ENCODE measurements around the gene DYNLT3.

Gene DYNLT3, protein sequence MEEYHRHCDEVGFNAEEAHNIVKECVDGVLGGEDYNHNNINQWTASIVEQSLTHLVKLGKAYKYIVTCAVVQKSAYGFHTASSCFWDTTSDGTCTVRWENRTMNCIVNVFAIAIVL

DNA sequence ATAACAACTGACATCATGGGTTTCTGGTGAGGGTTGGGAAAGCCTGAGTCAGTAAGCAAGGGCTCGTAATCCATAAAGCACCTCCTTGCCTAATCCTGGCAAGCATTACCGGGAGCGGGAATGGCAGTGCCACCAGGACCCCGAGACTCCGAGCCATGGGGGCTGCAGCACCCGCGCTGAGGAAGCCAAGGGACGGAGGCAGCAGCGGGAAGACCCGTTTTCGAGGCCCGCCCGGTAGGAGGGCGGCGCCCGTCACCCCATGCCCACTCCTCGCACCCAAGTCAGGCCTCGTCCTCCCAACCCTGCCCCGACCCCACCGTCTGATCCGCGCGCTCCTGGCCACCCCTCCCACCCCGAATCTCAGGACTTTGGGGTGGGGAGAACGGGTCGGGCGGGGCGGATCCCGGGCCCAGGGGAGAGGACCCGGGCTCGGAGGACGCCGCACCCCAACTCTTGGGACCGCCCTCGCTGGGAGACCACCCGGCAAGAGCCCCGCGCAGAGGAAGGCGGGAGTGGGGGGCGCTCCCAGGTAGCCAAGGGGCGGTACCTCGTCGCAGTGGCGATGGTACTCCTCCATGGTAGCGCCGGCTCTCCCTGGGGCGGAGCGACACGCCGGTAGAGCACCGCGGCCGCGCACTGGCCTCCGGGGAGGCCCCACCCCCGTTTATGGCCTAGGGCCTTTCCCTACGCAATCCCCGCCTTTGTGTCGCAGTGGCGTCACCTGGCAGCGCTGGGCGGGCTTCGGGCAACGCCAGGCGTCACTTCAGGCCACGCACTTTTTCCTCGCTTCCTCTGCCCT lies at the start of gene DYNLT3:
DYNLT3 (minus strand) TSS at position 638 of the 799 bp plus-strand sequence; CDS start at position 577, 61 bp downstream.
- H3K36me3 Mint-ChIP-seq (ENCODE audit: insufficient read depth): peaks cover 4% of the 10 kb centered on the region
- no peaks in the 10 kb centered on the region for H3K9me3 Mint-ChIP-seq
- peak; percentile 39 to 65 for DNase-seq (ENCODE audit: low spot score in 2 of 2)
- H3K4me1 Mint-ChIP-seq: peaks cover 20% of the 10 kb centered on the region
- ATAC-seq (replicated peaks; ENCODE audit: extremely low read depth, poor library complexity, severe bottlenecking): peak; percentile 96
- H3K4me3 Mint-ChIP-seq: peak within 1 kb of the TSS; percentile 76
- no peaks in the 10 kb centered on the region for H3K27me3 Mint-ChIP-seq
- H3K27ac Mint-ChIP-seq (ENCODE audit: low read depth): peak within 1 kb of the TSS; percentile 87

DNA sequence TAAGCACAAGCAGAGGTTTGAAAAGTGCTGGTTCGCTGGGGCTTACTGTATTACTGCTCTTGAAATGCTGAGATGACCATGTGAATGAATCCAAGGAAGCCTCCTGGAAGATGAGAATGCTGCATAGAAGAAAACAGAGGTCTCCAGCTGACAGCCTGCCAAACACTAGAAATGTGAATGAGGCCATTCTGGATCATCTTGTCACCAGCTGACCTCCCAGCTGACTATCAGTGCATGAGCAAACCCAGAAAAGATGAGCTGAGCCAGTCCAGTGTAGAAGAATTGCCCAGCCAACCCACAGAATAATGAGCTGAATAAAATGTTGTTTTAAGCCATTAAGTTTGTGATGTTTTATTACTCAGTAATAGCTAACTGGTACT lies 49.1 kb upstream of the DYNLT3 start:
- Mint-ChIP-seq H3K27me3 (peaks cover 25% of the 10 kb centered on the region), H3K9me3 (no peaks in the 10 kb centered on the region), H3K27ac (ENCODE audit: low read depth) (no peak overlapping the region), H3K4me1 (no peaks in the 10 kb centered on the region), H3K36me3 (ENCODE audit: insufficient read depth) (no peaks in the 10 kb centered on the region), H3K4me3 (no peak overlapping the region)
- ATAC-seq (replicated peaks; ENCODE audit: extremely low read depth, poor library complexity, severe bottlenecking) (no peak), DNase-seq (ENCODE audit: low spot score in 2 of 2) (no peak)

DNA sequence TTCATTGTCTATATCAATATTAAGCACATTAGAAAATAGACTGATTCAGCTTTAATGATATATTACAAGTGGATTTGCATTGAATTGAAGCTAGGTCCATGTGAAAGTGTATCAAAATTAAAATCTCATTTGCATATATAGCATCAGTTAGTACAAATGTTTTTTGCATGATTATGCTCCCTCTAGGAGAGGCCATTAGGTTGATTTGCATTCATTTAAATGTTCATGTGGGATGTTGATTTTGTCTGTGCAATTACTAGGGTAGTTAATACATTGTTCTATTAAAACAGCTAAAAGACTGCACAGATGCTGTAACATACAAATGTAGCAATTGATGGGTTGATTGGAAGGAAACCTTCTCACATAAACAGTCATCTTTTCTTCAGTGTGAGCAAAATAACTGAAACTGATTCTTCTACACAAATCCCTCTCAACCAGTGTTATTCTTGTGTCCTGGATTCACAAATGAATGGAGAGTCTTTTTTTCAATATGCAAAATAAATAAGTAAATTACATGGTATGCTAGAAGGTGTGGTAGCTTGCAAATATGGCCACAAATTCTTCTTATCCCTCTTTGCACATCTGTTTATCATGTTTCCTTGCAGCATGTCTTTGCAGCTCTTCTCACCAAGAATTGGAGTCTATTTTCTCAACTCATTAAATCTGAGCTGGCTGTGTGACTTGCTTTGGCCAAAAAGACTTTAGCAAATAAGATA lies 48.6 kb upstream of the DYNLT3 start:
- Mint-ChIP-seq H3K4me3 (no peak overlapping the region), H3K27ac (ENCODE audit: low read depth) (no peak overlapping the region)

DNA sequence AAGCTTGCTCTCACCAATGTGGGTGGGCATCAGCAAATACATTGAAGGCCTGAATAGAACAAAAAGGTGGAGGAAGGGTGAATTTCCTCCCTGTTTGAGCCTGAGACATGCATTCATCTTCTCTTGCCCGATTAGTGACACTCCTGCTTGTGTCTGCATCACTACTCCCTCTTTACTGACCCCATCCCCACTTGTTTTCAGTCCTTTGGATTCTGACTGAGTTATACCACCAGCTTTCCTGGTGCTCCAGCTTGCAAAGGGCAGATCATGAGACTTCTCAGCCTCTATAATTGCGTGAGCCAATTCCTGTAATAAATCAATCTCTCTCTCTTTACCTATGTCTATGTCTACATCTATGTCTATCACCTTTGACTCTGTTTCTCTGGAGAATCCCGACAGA lies 47.4 kb upstream of the DYNLT3 start:
- peaks cover 2% of the 10 kb centered on the region for H3K36me3 Mint-ChIP-seq (ENCODE audit: insufficient read depth)
- H3K27me3 Mint-ChIP-seq: peaks cover 25% of the 10 kb centered on the region
- no peak for DNase-seq (ENCODE audit: low spot score in 2 of 2)
- H3K27ac Mint-ChIP-seq (ENCODE audit: low read depth): no peak overlapping the region
- H3K4me1 Mint-ChIP-seq: no peaks in the 10 kb centered on the region
- no peaks in the 10 kb centered on the region for H3K9me3 Mint-ChIP-seq
- ATAC-seq (replicated peaks; ENCODE audit: extremely low read depth, poor library complexity, severe bottlenecking): no peak
- no peak overlapping the region for H3K4me3 Mint-ChIP-seq

More for the DNA sequence above, 48.6 kb upstream of the DYNLT3 start:
- Mint-ChIP-seq H3K36me3 (ENCODE audit: insufficient read depth) (peaks cover 2% of the 10 kb centered on the region), H3K4me1 (no peaks in the 10 kb centered on the region), H3K9me3 (no peaks in the 10 kb centered on the region), H3K27me3 (peaks cover 25% of the 10 kb centered on the region)
- no peak for DNase-seq (ENCODE audit: low spot score in 2 of 2)
- ATAC-seq (replicated peaks; ENCODE audit: extremely low read depth, poor library complexity, severe bottlenecking): no peak

DNA sequence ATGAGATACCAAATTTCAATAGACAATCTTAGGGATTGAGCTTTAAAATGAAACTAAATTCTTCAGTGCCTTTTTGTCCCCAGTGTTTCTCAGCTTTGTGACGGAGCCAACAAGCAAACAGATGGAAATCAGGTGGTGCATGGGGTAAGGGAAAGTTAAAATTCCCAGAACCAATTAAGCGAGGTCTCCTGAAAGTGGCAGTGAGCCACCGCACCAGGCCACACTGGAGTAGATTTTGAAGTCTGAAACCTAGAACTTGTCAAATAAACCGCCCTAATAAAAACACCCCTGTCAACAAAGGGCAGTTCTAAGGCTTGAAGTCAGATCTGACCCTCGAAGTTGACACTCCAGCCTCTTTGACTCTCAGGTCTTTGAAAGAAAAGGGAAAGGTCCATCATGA lies 40.6 kb upstream of the DYNLT3 start:
- no peaks in the 10 kb centered on the region for H3K9me3 Mint-ChIP-seq
- DNase-seq (ENCODE audit: low spot score in 2 of 2) (no peak), ATAC-seq (replicated peaks; ENCODE audit: extremely low read depth, poor library complexity, severe bottlenecking) (no peak)
- peaks cover 2% of the 10 kb centered on the region for H3K36me3 Mint-ChIP-seq (ENCODE audit: insufficient read depth)
- H3K4me1 Mint-ChIP-seq: no peaks in the 10 kb centered on the region
- no peaks in the 10 kb centered on the region for H3K27me3 Mint-ChIP-seq
- H3K4me3 Mint-ChIP-seq: no peak overlapping the region
- no peak overlapping the region for H3K27ac Mint-ChIP-seq (ENCODE audit: low read depth)

DNA sequence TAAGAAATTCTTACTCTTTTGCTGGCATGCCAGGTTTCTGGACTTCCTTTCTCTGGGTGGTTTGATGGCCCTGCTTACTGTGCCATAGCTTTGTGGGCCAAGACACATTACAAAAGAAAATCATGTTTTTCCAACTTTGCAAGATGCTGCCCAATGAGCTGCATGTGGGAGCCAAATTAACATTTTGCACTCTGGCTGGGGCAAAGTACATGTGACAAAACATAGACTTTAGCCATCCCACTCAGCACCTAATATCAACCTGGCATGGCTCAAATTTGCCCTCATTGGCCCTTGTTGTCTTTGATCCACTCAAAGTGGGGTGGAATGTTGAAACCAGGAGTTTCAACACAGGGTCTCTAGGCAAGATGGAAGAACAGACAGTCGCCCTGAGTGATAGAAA lies 40.0 kb upstream of the DYNLT3 start:
- DNase-seq (ENCODE audit: low spot score in 2 of 2): no peak
- peaks cover 2% of the 10 kb centered on the region for H3K36me3 Mint-ChIP-seq (ENCODE audit: insufficient read depth)
- no peak overlapping the region for H3K4me3 Mint-ChIP-seq
- no peaks in the 10 kb centered on the region for H3K9me3 Mint-ChIP-seq
- no peaks in the 10 kb centered on the region for H3K4me1 Mint-ChIP-seq
- H3K27ac Mint-ChIP-seq (ENCODE audit: low read depth): no peak overlapping the region
- no peak for ATAC-seq (replicated peaks; ENCODE audit: extremely low read depth, poor library complexity, severe bottlenecking)
- peaks cover 5% of the 10 kb centered on the region for H3K27me3 Mint-ChIP-seq

DNA sequence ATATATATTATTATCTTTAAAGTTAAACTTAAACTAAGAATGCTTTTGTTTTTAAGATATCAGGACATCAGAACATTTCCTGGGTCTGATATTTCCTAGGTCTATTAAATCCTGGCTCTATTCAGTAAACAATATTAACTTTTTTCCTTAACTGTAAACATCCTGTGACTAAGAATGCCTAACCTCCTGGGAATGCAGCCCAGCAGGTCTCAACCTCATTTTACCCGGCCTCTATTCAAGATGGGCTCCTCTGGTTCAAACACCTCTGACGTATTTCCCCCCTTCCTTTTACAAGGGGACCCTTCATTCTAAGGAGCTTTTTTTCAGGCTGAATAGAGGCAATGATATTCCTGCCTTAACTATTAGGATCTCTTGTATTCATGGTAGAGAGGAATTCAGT lies 35.8 kb upstream of the DYNLT3 start:
- Mint-ChIP-seq H3K36me3 (ENCODE audit: insufficient read depth) (no peaks in the 10 kb centered on the region), H3K27me3 (peaks cover 19% of the 10 kb centered on the region), H3K4me3 (no peak overlapping the region), H3K4me1 (no peaks in the 10 kb centered on the region), H3K27ac (ENCODE audit: low read depth) (no peak overlapping the region), H3K9me3 (no peaks in the 10 kb centered on the region)
- DNase-seq (ENCODE audit: low spot score in 2 of 2): no peak
- ATAC-seq (replicated peaks; ENCODE audit: extremely low read depth, poor library complexity, severe bottlenecking): no peak

DNA sequence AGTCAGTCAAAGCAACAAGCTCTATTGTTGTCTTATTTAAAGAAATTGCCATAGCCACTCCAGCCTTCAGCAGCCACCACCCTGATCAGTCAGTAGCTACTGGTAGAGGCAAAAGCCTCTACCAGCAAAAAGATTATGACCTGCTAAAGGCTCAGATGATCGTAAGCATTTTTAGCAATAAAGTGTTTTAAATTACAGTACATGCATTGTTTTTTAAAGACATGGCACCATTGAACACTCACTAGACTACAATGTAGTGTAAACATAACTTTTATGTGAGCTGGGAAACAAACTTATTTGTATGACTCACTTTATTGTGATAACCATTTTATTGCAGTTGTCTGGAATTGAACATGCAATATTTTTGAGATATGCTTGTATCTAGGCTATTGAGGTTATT lies 32.3 kb upstream of the DYNLT3 start:
- no peak for ATAC-seq (replicated peaks; ENCODE audit: extremely low read depth, poor library complexity, severe bottlenecking)
- no peak overlapping the region for H3K27ac Mint-ChIP-seq (ENCODE audit: low read depth)
- DNase-seq (ENCODE audit: low spot score in 2 of 2): no peak
- no peaks in the 10 kb centered on the region for H3K4me1 Mint-ChIP-seq
- peaks cover 23% of the 10 kb centered on the region for H3K27me3 Mint-ChIP-seq
- H3K36me3 Mint-ChIP-seq (ENCODE audit: insufficient read depth): no peaks in the 10 kb centered on the region
- no peaks in the 10 kb centered on the region for H3K9me3 Mint-ChIP-seq
- H3K4me3 Mint-ChIP-seq: no peak overlapping the region

DNA sequence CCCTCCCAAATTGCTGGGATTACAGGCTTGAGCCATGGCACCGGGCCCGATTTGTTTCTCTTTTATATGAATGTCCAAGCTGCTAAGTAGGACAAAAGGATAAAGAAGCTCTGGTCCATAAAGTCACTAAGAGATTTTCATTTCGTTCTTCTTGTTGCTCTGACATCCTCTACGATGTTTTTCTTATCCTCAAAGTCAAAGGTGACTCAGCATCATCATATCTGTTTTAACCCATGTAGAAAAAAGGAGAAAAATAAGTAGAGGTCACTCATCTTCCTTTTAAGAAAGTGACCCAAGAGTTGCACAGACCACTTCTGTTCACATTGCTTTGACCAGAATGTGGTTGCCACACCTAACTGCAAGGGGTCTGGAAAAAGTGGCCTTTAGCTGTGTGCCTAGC lies 29.3 kb upstream of the DYNLT3 start:
- no peak for ATAC-seq (replicated peaks; ENCODE audit: extremely low read depth, poor library complexity, severe bottlenecking)
- Mint-ChIP-seq H3K9me3 (no peaks in the 10 kb centered on the region), H3K27ac (ENCODE audit: low read depth) (no peak overlapping the region), H3K36me3 (ENCODE audit: insufficient read depth) (no peaks in the 10 kb centered on the region), H3K4me3 (no peak overlapping the region), H3K27me3 (peaks cover 12% of the 10 kb centered on the region), H3K4me1 (no peaks in the 10 kb centered on the region)
- DNase-seq (ENCODE audit: low spot score in 2 of 2): no peak

DNA sequence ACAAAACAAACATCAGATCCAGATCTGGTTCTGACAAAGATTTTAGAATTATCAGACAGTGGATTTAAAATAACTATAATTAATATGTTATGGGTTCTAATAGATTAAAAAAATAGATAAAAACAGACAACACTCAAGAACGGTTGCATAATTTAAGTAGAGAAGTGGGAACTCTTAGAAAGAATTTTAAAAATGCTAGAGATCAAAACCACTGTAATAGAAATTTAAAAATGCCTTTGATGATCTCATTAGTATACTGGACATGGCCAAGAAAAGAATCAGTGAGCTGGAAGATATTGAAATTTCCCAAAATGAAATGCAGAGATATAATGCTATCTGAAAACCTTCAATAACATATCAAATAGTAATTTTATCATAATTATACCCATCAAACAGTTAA lies 28.3 kb upstream of the DYNLT3 start:
- Mint-ChIP-seq H3K27me3 (peaks cover 11% of the 10 kb centered on the region), H3K9me3 (no peaks in the 10 kb centered on the region), H3K4me3 (no peak overlapping the region), H3K27ac (ENCODE audit: low read depth) (no peak overlapping the region), H3K4me1 (no peaks in the 10 kb centered on the region), H3K36me3 (ENCODE audit: insufficient read depth) (no peaks in the 10 kb centered on the region)
- ATAC-seq (replicated peaks; ENCODE audit: extremely low read depth, poor library complexity, severe bottlenecking): no peak
- DNase-seq (ENCODE audit: low spot score in 2 of 2): no peak

DNA sequence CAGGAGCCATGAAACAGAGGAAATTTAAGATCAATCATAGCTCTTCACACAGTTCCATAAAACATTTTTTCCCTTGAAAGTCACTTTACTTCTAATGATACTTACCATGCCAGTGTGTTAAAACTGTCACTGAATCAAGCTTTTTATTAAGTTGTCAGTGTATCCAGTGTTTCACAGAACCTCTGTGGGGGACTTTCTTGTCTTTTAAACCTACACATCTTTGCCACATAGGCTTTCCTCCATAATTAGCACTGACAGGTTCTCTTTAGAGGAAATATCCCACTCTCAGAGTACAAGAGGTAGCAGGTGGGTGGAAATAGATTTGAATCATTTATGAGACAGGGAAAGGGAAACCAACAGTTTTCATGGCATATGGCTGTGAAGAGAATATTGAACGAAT lies 25.8 kb upstream of the DYNLT3 start:
- Mint-ChIP-seq H3K36me3 (ENCODE audit: insufficient read depth) (no peaks in the 10 kb centered on the region), H3K4me3 (no peak overlapping the region), H3K27me3 (peaks cover 20% of the 10 kb centered on the region), H3K9me3 (no peaks in the 10 kb centered on the region), H3K4me1 (no peaks in the 10 kb centered on the region), H3K27ac (ENCODE audit: low read depth) (no peak overlapping the region)
- ATAC-seq (replicated peaks; ENCODE audit: extremely low read depth, poor library complexity, severe bottlenecking) (no peak), DNase-seq (ENCODE audit: low spot score in 2 of 2) (no peak)

DNA sequence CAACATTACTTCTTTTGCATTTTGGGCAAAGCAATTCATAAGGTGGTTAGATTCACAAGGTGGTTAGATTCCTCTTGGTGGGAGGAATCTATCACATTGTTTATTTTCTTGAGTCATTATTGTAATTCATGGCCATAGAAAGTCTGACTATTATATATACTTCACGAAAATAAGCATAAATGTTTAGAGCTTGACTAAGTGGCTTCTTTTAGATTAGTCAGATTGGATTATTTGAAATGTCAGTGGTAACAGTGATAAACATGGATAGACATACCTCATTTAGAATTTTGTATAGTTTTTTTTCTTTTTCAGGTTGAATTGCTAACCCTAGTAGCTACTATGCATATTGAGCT lies 24.9 kb upstream of the DYNLT3 start:
- Mint-ChIP-seq H3K36me3 (ENCODE audit: insufficient read depth) (no peaks in the 10 kb centered on the region), H3K27ac (ENCODE audit: low read depth) (no peak overlapping the region), H3K9me3 (no peaks in the 10 kb centered on the region), H3K4me3 (no peak overlapping the region), H3K27me3 (peaks cover 21% of the 10 kb centered on the region), H3K4me1 (no peaks in the 10 kb centered on the region)
- DNase-seq (ENCODE audit: low spot score in 2 of 2) (no peak), ATAC-seq (replicated peaks; ENCODE audit: extremely low read depth, poor library complexity, severe bottlenecking) (no peak)

Measured in central memory CD8-positive, alpha-beta T cell (primary cell).